ENCODE measurements around the gene ADAMTS2. TPM values are rescaled to one million over a fixed set of nuclear protein-coding genes. Genes with fewer than 3 reads are reported as not detected.

ADAMTS2 gene
- total and polyA plus RNA-seq, 2 donors (not counting 3 experiments of a cell fraction or from before 2014, with no cell fraction given) = not detected

DNA sequence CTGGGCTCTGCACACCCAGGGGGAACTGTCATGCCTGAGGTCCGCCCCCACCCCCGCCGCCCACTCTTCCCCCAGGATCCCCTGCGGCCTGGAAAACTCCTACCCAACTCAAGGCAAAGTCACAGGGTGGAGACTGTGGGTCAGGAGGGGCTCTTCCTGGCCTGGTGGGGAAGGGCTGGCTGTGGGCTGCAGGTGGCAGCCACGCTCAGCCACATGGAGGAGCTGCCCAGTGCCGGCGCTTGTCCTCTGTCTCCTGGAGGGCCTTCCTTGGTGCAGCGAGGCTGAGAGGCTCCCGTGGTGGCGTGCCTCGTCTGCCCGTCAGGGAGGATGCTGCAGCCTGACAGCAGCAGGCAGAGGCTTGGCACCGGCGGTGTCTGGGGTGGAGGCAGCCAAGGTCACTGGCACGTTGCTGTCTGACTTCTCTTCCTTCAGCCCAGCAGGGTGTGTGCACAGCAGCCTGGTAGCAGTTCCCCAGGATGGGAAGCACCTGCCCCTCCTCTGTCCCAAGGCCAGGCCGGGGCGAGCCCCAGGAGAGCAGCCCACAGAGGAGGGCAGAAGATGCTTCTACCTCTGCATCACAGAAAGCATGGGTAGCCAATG lies 78.1 kb downstream of the ADAMTS2 start:
- no peaks in the 10 kb centered on the region for H4K20me1 ChIP-seq (replicated peaks; ENCODE audit: control insufficient read depth, extremely low read depth, insufficient read depth, low read length)
- FAIRE-seq = no peak
- intact Hi-C loops (cut with micrococcal nuclease) = no loop called here
- dilution Hi-C loops (cut with MboI; ENCODE audit: extremely low pct_ligation_motif_present, low sequenced_read_pairs) = no loop called here
- H3K4me2 ChIP-seq (ENCODE audit: insufficient read depth, low read length) = no peak overlapping the region
- no peak overlapping the region for H2AFZ ChIP-seq (ENCODE audit: low read depth, low read length)
- no peaks in the 10 kb centered on the region for H3K9me1 ChIP-seq (replicated peaks; ENCODE audit: control insufficient read depth, extremely low read depth, insufficient read depth, low read length)
- no peak overlapping the region for H3K4me3 ChIP-seq (replicated peaks in 1 of 3; ENCODE audit: insufficient read depth in 1 of 3, low read depth in 1 of 3, low read length in 3 of 3)
- H3K9me3 ChIP-seq (replicated peaks; ENCODE audit: control insufficient read depth, insufficient read depth, low read length) = no peaks in the 10 kb centered on the region
- no peak overlapping the region for H3K9ac ChIP-seq (replicated peaks; ENCODE audit: extremely low read depth, insufficient read depth, low read length)
- no peaks in the 10 kb centered on the region for H3K4me1 ChIP-seq (ENCODE audit: control insufficient read depth, extremely low read depth, insufficient read depth, low read length)
- H3K27ac ChIP-seq (ENCODE audit: insufficient read depth, low read depth, low read length) = no peak overlapping the region
- BruUV-seq (replicated peaks) = no TSS peak
- ChIA-PET POLR2A (no interaction called here), CTCF (no interaction called here)
- H3K36me3 ChIP-seq (ENCODE audit: control insufficient read depth in 2 of 2, extremely low read depth in 1 of 2, insufficient read depth in 2 of 2, low read length in 2 of 2) = no peaks in the 10 kb centered on the region
- TF ChIP-seq EZH2 (IDR thresholded peaks at IDR 0.05; ENCODE audit: borderline replicate concordance, low read depth, low read length, severe bottlenecking) (no peak), MYC (IDR thresholded peaks at IDR 0.05; ENCODE audit: low read depth, low read length) (no peak), CTCF (IDR thresholded peaks at IDR 0.05; ENCODE audit: extremely low read depth in 1 of 2, insufficient read depth in 1 of 2, low read depth in 1 of 2, low read length in 2 of 2) (no peak), POLR2A (IDR thresholded peaks at IDR 0.05; ENCODE audit: low read depth, low read length) (no peak), JUN (IDR thresholded peaks at IDR 0.05; ENCODE audit: borderline replicate concordance, insufficient read depth, insufficient read length, low read depth) (no peak), FOS (IDR thresholded peaks at IDR 0.05; ENCODE audit: borderline replicate concordance, insufficient read depth, low read length) (no peak), POLR2AphosphoS5 (IDR thresholded peaks at IDR 0.05; ENCODE audit: insufficient read depth, low read depth, low read length) (no peak), GATA2 (IDR thresholded peaks at IDR 0.05; ENCODE audit: insufficient read depth, insufficient read length, low read depth, low read length) (no peak), MAX (IDR thresholded peaks at IDR 0.05; ENCODE audit: insufficient read depth, insufficient read length) (no peak)
- no peak for DNase-seq (ENCODE audit: low read depth, low spot score)
- no peaks in the 10 kb centered on the region for H3K27me3 ChIP-seq (ENCODE audit: control insufficient read depth in 2 of 2, insufficient read depth in 2 of 2, low read length in 2 of 2)
- H3K79me2 ChIP-seq (ENCODE audit: control insufficient read depth, insufficient read depth, low read length) = no peaks in the 10 kb centered on the region
